ENCODE data around the gene BEGAIN.

The BEGAIN gene

DNA sequence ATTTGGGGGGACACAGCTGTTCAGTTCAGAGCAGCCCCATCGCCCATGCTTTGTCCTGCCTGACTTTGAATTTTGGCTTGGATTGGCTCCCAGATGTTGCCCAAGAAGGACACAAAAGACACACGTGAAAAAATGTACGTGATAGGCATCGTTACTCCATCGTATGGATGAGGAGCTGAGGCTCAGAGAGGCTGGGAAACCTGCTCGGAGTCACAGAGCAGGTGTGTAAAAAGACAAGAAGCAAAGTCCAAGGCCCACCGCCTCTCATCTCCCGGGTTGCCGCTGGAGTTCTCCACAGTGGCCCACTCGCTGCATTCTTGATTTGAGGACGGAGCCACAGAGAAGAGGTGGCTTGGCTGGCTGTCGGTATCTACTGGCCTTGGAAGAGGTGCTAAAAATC lies 41.0 kb upstream of the BEGAIN start:
- no peak overlapping the region for H3K4me3 ChIP-seq (replicated peaks; ENCODE audit: low read depth, low read length)
- TF ChIP-seq, protein P1, sequence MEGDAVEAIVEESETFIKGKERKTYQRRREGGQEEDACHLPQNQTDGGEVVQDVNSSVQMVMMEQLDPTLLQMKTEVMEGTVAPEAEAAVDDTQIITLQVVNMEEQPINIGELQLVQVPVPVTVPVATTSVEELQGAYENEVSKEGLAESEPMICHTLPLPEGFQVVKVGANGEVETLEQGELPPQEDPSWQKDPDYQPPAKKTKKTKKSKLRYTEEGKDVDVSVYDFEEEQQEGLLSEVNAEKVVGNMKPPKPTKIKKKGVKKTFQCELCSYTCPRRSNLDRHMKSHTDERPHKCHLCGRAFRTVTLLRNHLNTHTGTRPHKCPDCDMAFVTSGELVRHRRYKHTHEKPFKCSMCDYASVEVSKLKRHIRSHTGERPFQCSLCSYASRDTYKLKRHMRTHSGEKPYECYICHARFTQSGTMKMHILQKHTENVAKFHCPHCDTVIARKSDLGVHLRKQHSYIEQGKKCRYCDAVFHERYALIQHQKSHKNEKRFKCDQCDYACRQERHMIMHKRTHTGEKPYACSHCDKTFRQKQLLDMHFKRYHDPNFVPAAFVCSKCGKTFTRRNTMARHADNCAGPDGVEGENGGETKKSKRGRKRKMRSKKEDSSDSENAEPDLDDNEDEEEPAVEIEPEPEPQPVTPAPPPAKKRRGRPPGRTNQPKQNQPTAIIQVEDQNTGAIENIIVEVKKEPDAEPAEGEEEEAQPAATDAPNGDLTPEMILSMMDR (IDR thresholded peaks at IDR 0.05; ENCODE audit: low read depth, low read length, missing control alignments) = no peak
- DNase-seq (ENCODE audit: extremely low read depth, low read depth) = no peak

DNA sequence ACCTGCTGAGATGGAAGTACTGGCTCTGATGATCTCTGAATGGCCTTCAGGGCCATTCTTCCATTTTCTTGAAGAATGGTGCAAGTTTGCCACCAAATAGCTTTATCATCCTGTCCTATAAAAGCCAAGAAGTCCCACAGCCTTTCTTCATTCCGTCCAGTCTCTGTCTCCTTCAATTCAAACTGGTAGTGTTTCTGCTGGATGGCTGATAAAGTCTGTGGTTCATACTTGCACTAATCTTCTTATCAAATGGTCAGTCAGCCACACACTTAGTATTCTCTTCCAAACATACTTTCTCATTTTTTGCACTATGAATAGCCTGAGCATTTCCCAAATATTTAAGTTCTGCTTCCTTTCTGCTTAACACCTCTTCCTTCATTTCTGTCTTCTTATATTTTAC lies 39.4 kb upstream of the BEGAIN start:
- no peak for DNase-seq (ENCODE audit: extremely low read depth, low read depth)
- no peak overlapping the region for H3K4me3 ChIP-seq (replicated peaks; ENCODE audit: low read depth, low read length)
- TF ChIP-seq, protein P1 (IDR thresholded peaks at IDR 0.05; ENCODE audit: low read depth, low read length, missing control alignments) = no peak

DNA sequence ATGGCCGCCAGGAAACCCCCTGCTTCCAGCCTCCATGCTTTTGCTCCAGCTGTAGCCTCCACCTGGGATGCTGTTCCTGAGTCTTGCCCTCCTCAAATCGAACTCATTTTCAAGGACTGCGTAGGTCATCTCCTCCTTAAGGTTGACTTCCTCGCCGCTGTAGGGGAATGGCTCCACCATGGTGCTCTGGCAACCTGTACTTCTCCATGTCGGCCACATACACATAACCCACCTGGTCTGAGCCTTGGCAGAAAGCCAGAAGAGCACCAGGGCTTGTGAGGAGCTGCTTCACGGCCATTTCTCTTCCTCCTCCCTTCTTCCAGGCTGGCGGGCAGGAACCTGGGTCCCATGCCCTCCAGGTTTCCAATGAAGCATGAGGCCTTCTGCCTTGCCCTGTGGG lies 36.7 kb upstream of the BEGAIN start:
- TF ChIP-seq, protein P1 (IDR thresholded peaks at IDR 0.05; ENCODE audit: low read depth, low read length, missing control alignments) = no peak
- no peak for DNase-seq (ENCODE audit: extremely low read depth, low read depth)
- no peak overlapping the region for H3K4me3 ChIP-seq (replicated peaks; ENCODE audit: low read depth, low read length)

DNA sequence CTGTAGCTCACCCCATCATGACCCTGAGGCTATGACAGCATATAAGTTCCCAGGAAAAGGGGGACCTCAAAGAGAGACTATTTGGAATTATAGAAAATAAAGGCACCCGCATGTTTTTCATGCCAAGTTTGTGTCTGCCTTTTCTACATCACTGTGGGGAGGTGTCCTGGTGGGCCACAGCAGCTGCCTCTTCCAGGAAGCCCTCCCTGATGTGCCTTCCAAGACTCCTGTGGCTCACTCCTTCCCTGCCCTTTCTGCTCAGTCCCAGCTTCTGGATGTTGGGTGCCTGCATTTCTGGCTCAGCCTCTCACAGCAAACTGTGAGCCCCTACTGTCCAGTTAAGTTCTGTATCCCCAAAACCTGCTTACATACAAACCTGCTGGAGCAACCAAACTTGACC lies 36.3 kb upstream of the BEGAIN start:
- no peak overlapping the region for H3K4me3 ChIP-seq (replicated peaks; ENCODE audit: low read depth, low read length)
- TF ChIP-seq, protein P1 (IDR thresholded peaks at IDR 0.05; ENCODE audit: low read depth, low read length, missing control alignments) = no peak
- no peak for DNase-seq (ENCODE audit: extremely low read depth, low read depth)

DNA sequence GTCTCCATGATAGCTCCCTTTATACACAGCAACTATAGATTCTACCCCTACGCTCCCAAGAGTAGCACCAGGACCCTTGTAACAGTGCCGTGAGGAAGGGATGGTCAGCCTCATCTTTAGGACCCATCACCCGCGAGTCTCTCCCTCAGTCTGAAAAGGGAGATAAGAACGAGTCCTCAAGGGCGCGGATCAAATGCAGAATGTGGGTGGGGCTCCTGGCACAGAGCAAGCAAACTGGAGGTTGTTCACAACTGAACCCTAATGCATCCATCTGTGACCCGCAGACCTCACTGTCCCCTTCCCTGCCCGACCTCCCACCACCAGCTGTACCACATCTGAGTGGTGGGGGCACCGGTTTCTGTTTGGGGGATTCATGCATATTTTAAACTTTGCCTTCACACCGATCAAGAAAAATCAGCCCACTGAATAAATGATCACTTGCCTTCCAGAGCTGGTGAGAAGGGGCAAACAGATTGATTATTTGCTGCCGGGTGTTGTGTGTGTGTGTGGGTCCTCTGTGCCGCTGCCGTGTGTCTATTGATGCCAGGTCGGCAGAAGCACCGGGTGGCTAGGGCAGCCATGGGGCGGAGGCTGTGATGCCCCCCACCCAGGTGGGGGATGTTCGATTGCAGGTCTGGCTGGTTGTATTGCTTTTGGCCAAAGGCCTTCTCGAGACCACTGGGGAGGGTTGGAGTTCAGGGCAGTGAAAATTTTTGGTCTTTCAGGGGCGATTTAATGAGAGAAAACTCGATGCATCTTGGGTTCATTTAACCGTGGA lies 35.7 kb upstream of the BEGAIN start:
- DNase-seq (ENCODE audit: extremely low read depth, low read depth) = no peak
- H3K4me3 ChIP-seq (replicated peaks; ENCODE audit: low read depth, low read length) = no peak overlapping the region
- TF ChIP-seq, protein P1 (IDR thresholded peaks at IDR 0.05; ENCODE audit: low read depth, low read length, missing control alignments) = no peak

DNA sequence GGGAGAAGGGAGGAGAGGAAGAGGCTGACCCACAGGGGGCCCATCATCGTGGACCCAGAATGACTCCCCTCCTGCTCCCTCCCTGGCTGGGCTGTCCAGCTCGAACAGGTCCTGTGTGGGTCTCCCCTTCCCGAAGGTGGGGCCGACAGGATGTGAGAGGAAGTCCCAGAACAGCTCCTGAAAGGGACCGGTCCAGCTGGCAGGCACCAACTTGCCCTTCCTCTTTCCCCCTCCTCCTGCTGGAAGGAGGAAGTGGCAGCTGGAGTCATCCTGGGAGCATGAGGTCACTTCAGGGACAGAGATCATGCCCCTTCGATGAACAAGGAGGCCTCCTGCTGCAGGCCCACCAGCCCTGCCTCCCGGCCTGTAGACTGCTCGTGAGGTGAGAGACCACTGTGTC lies 35.0 kb upstream of the BEGAIN start:
- H3K4me3 ChIP-seq (replicated peaks; ENCODE audit: low read depth, low read length) = no peak overlapping the region
- no peak for DNase-seq (ENCODE audit: extremely low read depth, low read depth)
- TF ChIP-seq, protein P1 (IDR thresholded peaks at IDR 0.05; ENCODE audit: low read depth, low read length, missing control alignments) = no peak

DNA sequence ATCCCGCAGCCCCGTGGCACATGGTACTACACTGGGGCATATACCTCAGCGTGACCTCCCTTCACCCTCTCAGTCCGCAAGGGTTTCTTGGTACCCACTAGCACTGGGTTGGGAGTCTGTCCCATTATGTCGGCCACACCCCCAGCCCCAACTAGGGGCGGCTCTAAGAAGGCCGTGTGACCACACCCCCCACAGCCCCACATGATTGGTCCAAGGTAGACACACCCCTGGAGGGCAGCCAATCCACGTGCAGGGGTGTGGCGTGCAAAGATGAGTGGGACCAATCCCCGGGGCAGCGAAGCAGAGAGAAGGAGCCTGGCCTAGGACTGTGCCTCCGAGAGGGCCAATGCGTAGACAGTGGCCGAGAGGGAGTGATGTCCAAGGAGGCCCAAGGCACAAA lies 34.6 kb upstream of the BEGAIN start:
- TF ChIP-seq, protein P1 (IDR thresholded peaks at IDR 0.05; ENCODE audit: low read depth, low read length, missing control alignments) = no peak
- no peak for DNase-seq (ENCODE audit: extremely low read depth, low read depth)
- no peak overlapping the region for H3K4me3 ChIP-seq (replicated peaks; ENCODE audit: low read depth, low read length)
